A549 (cell line): ENCODE results near the gene DERL3. TPM values are rescaled to one million over a fixed set of nuclear protein-coding genes. Genes with fewer than 3 reads are reported as not detected.

Experiments
- ATAC-seq, 2 experiments: fragments of 200-7000 bp in 1 of 2; fragments of >200 bp in 1 of 2; cut with Nextera tagmentation in 1 of 2; cut with Tn5 transposase in 1 of 2; 3 replicates each; pipeline versions ENCODE4 v1.8.0 to v1.9.1; 2018 to 2020; ENCODE audit warnings: mild to moderate bottlenecking in 1 of 2, moderate library complexity in 1 of 2
- CTCF ChIA-PET: fragments of 300-600 bp; sonication (Branson Sonifier 250); formaldehyde crosslinking; extraction: SDS; loops from one replicate; lab custom pipeline; 2021; ENCODE audit warnings: antibody characterized with exemption, inconsistent platforms; lab: Yijun Ruan, JAX
- POLR2A ChIA-PET: fragments of 350-600 bp; formaldehyde crosslinking; extraction: SDS; loops from one replicate; lab custom pipeline; 2021; ENCODE audit warnings: antibody characterized with exemption, inconsistent platforms; lab: Yijun Ruan, JAX
- DNase-seq, 2 experiments: peaks; one replicate each; pipeline versions ENCODE4 v3.0.0 to v3.0.0-alpha.2; 2011 to 2016; ENCODE audit warnings: low read depth in 1 of 2, low spot score in 1 of 2
- FAIRE-seq: peaks from 2 replicates; lab custom pipeline; 2011; peaks lifted over from hg19 to GRCh38; lab: Jason Lieb, UNC
- H3K27ac ChIP-seq, 2 experiments: fragments of >200 bp; sonication (Bioruptor Twin); formaldehyde crosslinking; 3 replicates each; pipeline ENCODE4 v1.5.1; 2016 to 2017
- H3K4me1 ChIP-seq: fragments of >200 bp; sonication (Bioruptor Twin); formaldehyde crosslinking; 3 replicates; pipeline ENCODE4 v1.6.1; 2016
- H3K4me2 ChIP-seq: fragments of >200 bp; sonication (Bioruptor Twin); formaldehyde crosslinking; 3 replicates; pipeline ENCODE4 v1.6.1; 2016
- H3K4me3 ChIP-seq: fragments of >200 bp; sonication (Bioruptor Twin); formaldehyde crosslinking; 3 replicates; pipeline ENCODE4 v1.5.1; 2016
- H3K9me3 ChIP-seq: fragments of >200 bp; sonication (Bioruptor Twin); formaldehyde crosslinking; 3 replicates; pipeline ENCODE4 v1.6.1; 2016
- CEBPB ChIP-seq, 2 experiments: fragments of >200 bp in 1 of 2; sonication (Bioruptor Twin) in 1 of 2; formaldehyde crosslinking in 1 of 2; IDR thresholded peaks; 2 replicates each; pipeline ENCODE4 v1.6.1; 2012 to 2016
- CHD2 ChIP-seq: fragments of 150-350 bp; IDR thresholded peaks from 2 replicates; pipeline ENCODE4 v1.6.1; 2014; ENCODE audit warnings: low read length; ENCODE audit not compliant: partially characterized antibody
- CHD4 ChIP-seq: fragments of 200-600 bp; sonication (generic); IDR thresholded peaks from 2 replicates; pipeline ENCODE4 v1.6.1; 2016; ENCODE audit warnings: antibody characterized with exemption, mild to moderate bottlenecking, borderline replicate concordance
- CTCF ChIP-seq: fragments of >200 bp; sonication (Bioruptor Twin); formaldehyde crosslinking; IDR thresholded peaks from 3 replicates; pipeline ENCODE4 v1.5.1; 2016
- EHF ChIP-seq: fragments of 250-450 bp; sonication (Bioruptor Pico); IDR thresholded peaks from 2 replicates; pipeline ENCODE4 v1.5.0; 2020; ENCODE audit warnings: mild to moderate bottlenecking
- ESRRA ChIP-seq: fragments of 150-350 bp; IDR thresholded peaks from 2 replicates; pipeline ENCODE4 v1.6.1; 2014; ENCODE audit warnings: mild to moderate bottlenecking, low read length, borderline replicate concordance
- JUN ChIP-seq, 2 experiments: fragments of >200 bp; sonication (Bioruptor Twin); formaldehyde crosslinking; IDR thresholded peaks; 2 replicates in 1 of 2; 3 replicates in 1 of 2; pipeline ENCODE4 v1.6.1; 2016 to 2017
- JUNB ChIP-seq: fragments of >200 bp; sonication (Bioruptor Twin); formaldehyde crosslinking; IDR thresholded peaks from 2 replicates; pipeline ENCODE4 v1.6.1; 2016
- KDM5A ChIP-seq: fragments of 200-600 bp; sonication (generic); IDR thresholded peaks from 2 replicates; pipeline ENCODE4 v1.6.1; 2016; ENCODE audit warnings: antibody characterized with exemption, mild to moderate bottlenecking
- MYC ChIP-seq: IDR thresholded peaks from 2 replicates; pipeline ENCODE4 v1.6.1; 2012; ENCODE audit warnings: mild to moderate bottlenecking, inconsistent platforms, low read length, improper control_type of control experiment, borderline replicate concordance
- NPAS2 ChIP-seq: fragments of 250-450 bp; sonication (Bioruptor Pico); IDR thresholded peaks from 2 replicates; pipeline ENCODE4 v1.8.0; 2022; ENCODE audit warnings: mild to moderate bottlenecking, moderate library complexity, borderline replicate concordance
- NR3C1 ChIP-seq: fragments of >200 bp; sonication (Bioruptor Twin); formaldehyde crosslinking; IDR thresholded peaks from 3 replicates; pipeline ENCODE4 v1.6.1; 2017
- PHF8 ChIP-seq: fragments of 200-600 bp; sonication (generic); IDR thresholded peaks from 2 replicates; pipeline ENCODE4 v1.6.1; 2016; ENCODE audit warnings: low read depth, mild to moderate bottlenecking, antibody characterized with exemption, moderate library complexity, borderline replicate concordance
- POLR2AphosphoS2 ChIP-seq: conservative IDR thresholded peaks from 2 replicates; pipeline ENCODE4 v1.6.1; 2012; ENCODE audit warnings: low read length, improper control_type of control experiment, inconsistent platforms
- RARB ChIP-seq: fragments of 250-450 bp; sonication (Bioruptor Pico); IDR thresholded peaks from 2 replicates; pipeline ENCODE4 v1.8.0; 2021; ENCODE audit warnings: mild to moderate bottlenecking, moderate library complexity
- RFX5 ChIP-seq: fragments of 450-650 bp; IDR thresholded peaks from 2 replicates; pipeline ENCODE4 v1.7.1; 2014; ENCODE audit warnings: antibody characterized with exemption, mild to moderate bottlenecking, moderate library complexity
- RNF2 ChIP-seq: fragments of 200-600 bp; sonication (generic); IDR thresholded peaks from 2 replicates; pipeline ENCODE4 v1.6.1; 2016; ENCODE audit warnings: low read depth, mild to moderate bottlenecking, antibody characterized with exemption, moderate library complexity, borderline replicate concordance
- SMC3 ChIP-seq: fragments of >200 bp; sonication (Bioruptor Twin); formaldehyde crosslinking; IDR thresholded peaks from 3 replicates; pipeline ENCODE4 v1.6.1; 2018; ENCODE audit warnings: inconsistent platforms
- TFCP2L1 ChIP-seq: fragments of 250-450 bp; sonication (Bioruptor Pico); IDR thresholded peaks from 2 replicates; pipeline ENCODE4 v1.5.0; 2021; ENCODE audit warnings: mild to moderate bottlenecking
- TP53 ChIP-seq: fragments of 250-450 bp; sonication (Bioruptor Pico); IDR thresholded peaks from 2 replicates; pipeline ENCODE4 v1.5.0; 2021; ENCODE audit warnings: mild to moderate bottlenecking, moderate library complexity
- ZFP36 ChIP-seq: fragments of 450-650 bp; IDR thresholded peaks from 2 replicates; pipeline ENCODE4 v1.6.1; 2014; ENCODE audit warnings: borderline replicate concordance; ENCODE audit not compliant: partially characterized antibody
- ZNF302 ChIP-seq: fragments of 250-450 bp; sonication (Bioruptor Pico); IDR thresholded peaks from 2 replicates; pipeline ENCODE4 v1.9.0; 2021; ENCODE audit warnings: inconsistent platforms, mild to moderate bottlenecking, moderate library complexity
- ZSCAN20 ChIP-seq: fragments of 250-450 bp; sonication (Bioruptor Pico); IDR thresholded peaks from 2 replicates; pipeline ENCODE4 v1.8.0; 2022; ENCODE audit warnings: mild to moderate bottlenecking, moderate library complexity
- WGBS: methylation state at CpG from one replicate; pipeline ENCODE4 v1.1.6; 2017; ENCODE audit errors: missing lambda C conversion rate; 5-methylcytosine and 5-hydroxymethylcytosine counted together
- polyA plus RNA-seq, 4 experiments: library from polyadenylated mRNA; depleted of rRNA in 3 of 4; stranded (reverse); fragments of >200 nt; fragmentation: RNase III in 1 of 4; extraction: RNeasy Plus Mini Kit Qiagen cat#74134 plus additional on column Dnase treatment in 1 of 4; gene quantifications; 2 replicates in 3 of 4; 3 replicates in 1 of 4; pipeline ENCODE4 v1.2.3, GENCODE V29; 2011 to 2017
- TF ChIP-seq, protein P1 (sequence below): fragments of 450-650 bp; IDR thresholded peaks from 2 replicates; pipeline ENCODE4 v1.6.1; 2014; ENCODE audit warnings: antibody characterized with exemption
- TF ChIP-seq, protein P2 (sequence below): fragments of >200 bp; sonication (Bioruptor Twin); formaldehyde crosslinking; IDR thresholded peaks from 2 replicates; pipeline ENCODE4 v1.6.1; 2016

Gene DERL3
- polyA plus RNA-seq, 2 of the 4 experiments (the other 2 are of a cell fraction), result 0.08 to 0.40 TPM

DNA sequence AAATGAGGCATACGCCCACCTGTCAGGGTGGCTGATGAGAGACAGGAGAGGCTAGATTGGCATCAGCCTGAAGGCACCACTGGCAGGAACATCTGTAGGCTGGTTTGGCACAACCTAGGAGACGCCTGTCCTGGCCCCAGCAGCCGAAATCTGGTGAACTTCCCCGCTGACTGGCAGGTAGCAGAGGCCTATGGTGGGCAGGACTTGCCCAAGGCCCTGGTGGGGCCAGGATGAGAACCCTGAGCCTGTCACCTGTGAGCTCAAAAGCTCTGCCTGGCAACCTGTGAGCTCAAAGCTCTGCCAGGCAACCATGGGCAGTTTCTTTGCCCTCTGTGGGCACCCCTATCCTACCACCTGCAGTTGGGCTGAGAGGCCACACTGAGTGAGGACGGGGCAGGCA, 2.5 kb downstream of the DERL3 start:
- no peak for FAIRE-seq
- no peak overlapping the region for H3K4me3 ChIP-seq
- no peak for TF ChIP-seq NPAS2 (CRISPR knock-in tag)
- no peak for TF ChIP-seq CHD4
- TF ChIP-seq JUN (IDR thresholded peaks at IDR 0.05), result no peak
- no peak for TF ChIP-seq KDM5A
- TF ChIP-seq ESRRA, result no peak
- no peak for TF ChIP-seq RARB
- TF ChIP-seq TFCP2L1, result no peak
- no peak for TF ChIP-seq POLR2AphosphoS2
- TF ChIP-seq JUNB, result no peak
- TF ChIP-seq CEBPB (IDR thresholded peaks at IDR 0.05), result no peak
- no peak for TF ChIP-seq RNF2
- ATAC-seq, result no peak
- ChIA-PET CTCF (interaction anchor here (5.3 kb wide), 1 partner anchor 14 kb away, joined by 31 read pairs; no protein-coding TSS in a partner anchor), POLR2A (no interaction called here)
- DNase-seq, result no peak
- H3K4me1 ChIP-seq, result peaks cover 10% of the 10 kb centered on the region; the same call in 1 of the 3 replicates
- no peak overlapping the region for H3K27ac ChIP-seq
- 87% methylated on average over 4 of the region's 5 CpGs for WGBS
- no peaks in the 10 kb centered on the region for H3K9me3 ChIP-seq
- H3K4me2 ChIP-seq, result no peak overlapping the region

DNA sequence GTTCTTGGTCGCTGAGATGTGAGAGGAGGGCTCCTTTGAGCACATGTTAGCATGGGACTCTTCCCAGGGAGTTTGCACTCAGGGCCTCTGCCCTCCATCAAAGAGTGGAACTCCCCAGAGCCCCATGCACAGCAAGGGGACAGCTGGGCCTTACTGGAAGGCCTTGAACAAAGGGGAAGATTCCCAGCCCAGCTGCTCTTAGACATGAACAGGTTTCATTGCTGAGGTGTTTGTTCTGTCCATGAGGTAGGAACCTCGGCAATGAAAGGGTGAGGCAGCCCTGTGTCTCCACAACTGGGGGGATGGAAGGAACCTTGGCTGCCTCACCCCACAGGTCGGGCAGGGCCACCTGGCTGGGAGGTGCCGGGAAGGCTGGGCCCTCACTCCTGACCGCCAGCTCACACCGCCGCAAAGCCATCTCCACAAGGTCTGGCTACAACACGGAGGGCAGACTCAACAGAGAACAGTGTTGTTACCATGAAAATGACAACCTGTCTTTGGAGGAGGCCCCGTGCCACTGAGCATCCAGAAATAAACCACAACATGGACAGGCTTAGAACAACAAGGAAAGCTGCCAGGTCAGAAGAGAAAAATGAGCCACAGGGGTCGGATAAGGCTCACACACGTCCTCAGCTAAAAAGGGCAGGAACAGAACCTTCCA, 3.2 kb downstream of the DERL3 start:
- TF ChIP-seq KDM5A (no peak), ZNF302 (CRISPR knock-in tag) (no peak), TP53 (CRISPR knock-in tag) (no peak), PHF8 (no peak), SMC3 (no peak), NR3C1 (no peak), CHD2 (no peak), MYC (no peak), ZFP36 (no peak), CHD4 (no peak), ZSCAN20 (no peak), RFX5 (no peak)
- TF ChIP-seq, protein P1, sequence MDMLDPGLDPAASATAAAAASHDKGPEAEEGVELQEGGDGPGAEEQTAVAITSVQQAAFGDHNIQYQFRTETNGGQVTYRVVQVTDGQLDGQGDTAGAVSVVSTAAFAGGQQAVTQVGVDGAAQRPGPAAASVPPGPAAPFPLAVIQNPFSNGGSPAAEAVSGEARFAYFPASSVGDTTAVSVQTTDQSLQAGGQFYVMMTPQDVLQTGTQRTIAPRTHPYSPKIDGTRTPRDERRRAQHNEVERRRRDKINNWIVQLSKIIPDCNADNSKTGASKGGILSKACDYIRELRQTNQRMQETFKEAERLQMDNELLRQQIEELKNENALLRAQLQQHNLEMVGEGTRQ, result no peak
- TF ChIP-seq, protein P2, sequence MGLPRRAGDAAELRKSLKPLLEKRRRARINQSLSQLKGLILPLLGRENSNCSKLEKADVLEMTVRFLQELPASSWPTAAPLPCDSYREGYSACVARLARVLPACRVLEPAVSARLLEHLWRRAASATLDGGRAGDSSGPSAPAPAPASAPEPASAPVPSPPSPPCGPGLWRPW, result no peak
- H3K4me1 ChIP-seq, result peaks cover 10% of the 10 kb centered on the region; the same call in 1 of the 3 replicates
- H3K9me3 ChIP-seq, result no peaks in the 10 kb centered on the region
- FAIRE-seq (no peak), DNase-seq (no peak), ATAC-seq (no peak)
- no peak overlapping the region for H3K27ac ChIP-seq
- 54% methylated on average over 6 of the region's 11 CpGs for WGBS
- H3K4me3 ChIP-seq, result no peak overlapping the region
- ChIA-PET CTCF (interaction anchor here (0.6 to 5.3 kb wide), 3 partner anchors 15 to 339 kb away, joined by 3 to 31 read pairs (median 3); no protein-coding TSS in a partner anchor), POLR2A (no interaction called here)
- no peak overlapping the region for H3K4me2 ChIP-seq

DNA sequence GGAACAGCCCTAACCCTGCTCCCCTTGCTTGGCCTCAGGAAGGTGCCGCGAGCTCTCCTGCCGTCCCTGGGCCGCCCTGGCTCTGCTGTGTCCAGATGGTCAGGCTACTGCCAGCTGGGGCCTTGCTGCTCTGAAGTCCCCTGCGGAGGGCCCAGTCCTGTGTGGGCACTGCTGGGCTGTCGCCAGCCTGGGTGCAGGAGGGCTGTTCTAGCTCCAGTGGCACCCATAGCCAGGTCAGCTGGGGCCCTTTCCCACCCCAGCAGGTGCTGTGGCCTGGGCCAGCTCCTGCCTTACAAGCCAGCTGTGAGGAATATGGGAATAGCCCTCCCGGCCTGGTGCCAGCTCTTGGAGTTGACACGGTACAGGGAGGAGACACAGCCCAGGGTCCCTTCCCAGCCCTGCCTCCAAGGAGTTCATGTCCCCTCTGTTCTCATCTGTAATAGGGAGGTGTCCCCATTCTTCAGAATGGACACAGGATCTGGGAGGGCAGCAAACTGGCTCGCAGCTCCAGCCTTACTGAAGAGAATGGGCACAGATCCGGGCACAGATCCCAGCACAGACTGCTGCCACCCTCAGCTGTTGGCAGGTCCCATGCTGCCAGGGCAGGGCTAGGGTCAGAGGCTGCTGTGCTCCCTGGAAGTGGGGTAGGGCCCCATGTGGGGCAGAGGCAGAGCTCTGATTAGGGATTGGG, 3.9 kb downstream of the DERL3 start:
- no peak for FAIRE-seq
- no peak for DNase-seq
- 93% methylated on average over 3 of the region's 10 CpGs for WGBS
- no peak overlapping the region for H3K27ac ChIP-seq
- no peak overlapping the region for H3K4me3 ChIP-seq
- TF ChIP-seq EHF (CRISPR knock-in tag), result no peak
- TF ChIP-seq CTCF, result no peak
- CTCF ChIA-PET, result interaction anchor here (0.6 to 5.3 kb wide), 3 partner anchors 15 to 340 kb away, joined by 3 to 31 read pairs (median 3); no protein-coding TSS in a partner anchor
- no peaks in the 10 kb centered on the region for H3K9me3 ChIP-seq
- ATAC-seq, result no peak
- POLR2A ChIA-PET, result no interaction called here
- peaks cover 10% of the 10 kb centered on the region; the same call in 1 of the 3 replicates for H3K4me1 ChIP-seq
- H3K4me2 ChIP-seq, result no peak overlapping the region
